GM19438 (cell line): ENCODE data around the gene ABCC3.

Source experiments
- ATAC-seq: cut with Tn5 transposase; IDR thresholded peaks from one replicate; pipeline ENCODE4 v1.9.1; 2021; ENCODE audit warnings: low read depth; ENCODE audit not compliant: unreplicated experiment

Gene ABCC3

GRCh38 chr17:50728881-50729765, 94.4 kb downstream of the ABCC3 start:
- no peak for ATAC-seq

- ATAC-seq, result no peak
Observed at GRCh38 chr17:50731575-50732460, 97.1 kb downstream of the ABCC3 start.

- ATAC-seq, result no peak
Observed at GRCh38 chr17:50735287-50735686, 100.6 kb downstream of the ABCC3 start.

GRCh38 chr17:50737118-50737698, 102.5 kb downstream of the ABCC3 start:
- no peak for ATAC-seq

GRCh38 chr17:50739098-50739497, 104.4 kb downstream of the ABCC3 start:
- ATAC-seq, result no peak
